SU-DHL-6 (cell line): ENCODE measurements around the gene ATP6V0C.

Experiments used
- CTCF ChIP-seq: fragments of 200-600 bp; sonication (generic); IDR thresholded peaks from one replicate; pipeline ENCODE4 v1.5.1; 2017; ENCODE audit warnings: antibody characterized with exemption, mild to moderate bottlenecking, low read length, moderate library complexity; ENCODE audit not compliant: insufficient read depth, poor library complexity, severe bottlenecking
- EZH2phosphoT487 ChIP-seq: fragments of 200-600 bp; sonication (generic), shearing (Covaris generic); conservative IDR thresholded peaks from 2 replicates; pipeline ENCODE4 v1.6.1; 2018; ENCODE audit warnings: mild to moderate bottlenecking, antibody characterized with exemption, low read length, moderate library complexity, mixed read lengths

DNA sequence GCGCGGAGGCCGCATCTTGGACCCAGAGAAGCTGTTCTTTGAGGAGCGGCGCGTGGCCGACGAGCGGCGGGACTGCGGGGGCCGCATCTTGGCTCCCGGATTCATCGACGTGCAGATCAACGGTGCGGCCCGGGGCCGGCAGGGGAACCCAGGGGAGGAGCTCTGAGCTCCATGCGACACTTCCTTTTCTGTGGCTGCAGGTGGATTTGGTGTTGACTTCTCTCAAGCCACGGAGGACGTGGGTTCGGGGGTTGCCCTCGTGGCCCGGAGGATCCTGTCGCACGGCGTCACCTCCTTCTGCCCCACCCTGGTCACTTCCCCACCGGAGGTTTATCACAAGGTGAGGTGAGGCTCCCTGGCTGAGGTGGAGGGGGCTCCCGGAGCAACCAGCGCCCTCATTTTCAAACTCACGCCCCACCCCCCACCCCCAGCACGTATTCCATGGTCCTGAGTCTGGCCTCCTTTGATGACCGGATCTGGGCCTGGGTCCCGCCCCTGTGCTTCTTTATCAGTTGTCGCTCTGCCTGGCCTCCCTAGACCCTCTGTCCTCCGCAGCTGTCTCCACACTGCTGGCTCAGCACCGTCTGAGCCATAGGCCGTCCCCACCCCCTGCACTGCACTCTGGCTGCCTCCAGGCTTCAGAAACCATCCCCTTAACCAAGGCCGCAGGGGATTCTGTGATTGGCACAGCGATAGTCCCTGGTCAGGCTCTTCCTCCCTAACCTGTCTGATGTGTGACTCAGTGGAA is 7.2 kb downstream of the ATP6V0C start:
- no peak for TF ChIP-seq CTCF
- no peak for TF ChIP-seq EZH2phosphoT487
